Fibroblast of pulmonary artery (primary cell): ENCODE data around the gene TGM2.

Source experiments
- DNase-seq: peaks from one replicate; pipeline ENCODE4 v3.0.0-alpha.2; 2010; ENCODE audit warnings: low read depth
- H3K4me3 ChIP-seq: replicated peaks from 2 replicates; pipeline ENCODE4 v1.5.1; 2011; ENCODE audit warnings: low read depth, mild to moderate bottlenecking, control low read depth, low read length, moderate library complexity
- CTCF ChIP-seq: IDR thresholded peaks from 2 replicates; pipeline ENCODE4 v1.5.1; 2011; ENCODE audit warnings: mild to moderate bottlenecking, control low read depth, low read length, inconsistent platforms; ENCODE audit errors: missing control alignments

The TGM2 gene

GRCh38 chr20:38139977-38140753 is 24.9 kb downstream of the TGM2 start:
- no peak for TF ChIP-seq CTCF
- DNase-seq: no peak
- H3K4me3 ChIP-seq: no peak overlapping the region

GRCh38 chr20:38139156-38139912 is 25.7 kb downstream of the TGM2 start:
- no peak for DNase-seq
- no peak for TF ChIP-seq CTCF
- H3K4me3 ChIP-seq: no peak overlapping the region

- no peak for DNase-seq
- TF ChIP-seq CTCF: no peak
- no peak overlapping the region for H3K4me3 ChIP-seq
Observed at GRCh38 chr20:38138086-38138778, 26.8 kb downstream of the TGM2 start.

GRCh38 chr20:38137441-38138037 is 27.5 kb downstream of the TGM2 start:
- DNase-seq: no peak
- no peak for TF ChIP-seq CTCF

GRCh38 chr20:38136421-38137245 is 28.4 kb downstream of the TGM2 start:
- no peak for TF ChIP-seq CTCF
- H3K4me3 ChIP-seq: no peak overlapping the region
- DNase-seq: no peak

More at GRCh38 chr20:38137441-38138037, 27.5 kb downstream of the TGM2 start:
- no peak overlapping the region for H3K4me3 ChIP-seq
